ENCODE data around the gene PTTG1. TPM values are rescaled to one million over a fixed set of nuclear protein-coding genes. Genes with fewer than 3 reads are reported as not detected.
A peak's percentile ranks its signal among the peaks of the same experiment; 100 is the strongest.

The PTTG1 gene
- total RNA-seq, 4 donors from 2014 or later, result 31.7 to 98.9 (median 49.9) TPM

DNA sequence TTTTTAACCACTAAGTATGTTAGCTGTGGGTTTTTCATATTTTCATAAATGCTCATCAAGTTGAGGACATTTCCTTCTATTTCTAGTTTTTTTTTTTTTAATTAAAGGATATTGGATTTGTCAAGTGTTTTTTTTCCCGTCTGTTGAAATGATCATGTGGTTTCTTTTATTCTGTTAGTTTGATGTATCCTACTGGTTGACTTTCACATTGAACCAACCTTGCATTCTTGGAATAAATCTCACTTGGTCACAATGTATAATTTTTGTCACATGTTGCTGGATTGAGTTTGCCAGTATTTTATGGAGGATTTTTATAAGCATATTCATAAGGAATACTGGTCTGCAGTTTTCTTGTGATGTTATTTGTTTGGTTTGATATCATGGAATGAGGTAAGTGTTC, 34.2 kb upstream of the PTTG1 start:
- no peaks in the 10 kb centered on the region for H3K36me3 ChIP-seq
- H3K27ac ChIP-seq, result no peak overlapping the region
- peaks cover 6% of the 10 kb centered on the region for H3K9me3 ChIP-seq
- TF ChIP-seq, protein P1, sequence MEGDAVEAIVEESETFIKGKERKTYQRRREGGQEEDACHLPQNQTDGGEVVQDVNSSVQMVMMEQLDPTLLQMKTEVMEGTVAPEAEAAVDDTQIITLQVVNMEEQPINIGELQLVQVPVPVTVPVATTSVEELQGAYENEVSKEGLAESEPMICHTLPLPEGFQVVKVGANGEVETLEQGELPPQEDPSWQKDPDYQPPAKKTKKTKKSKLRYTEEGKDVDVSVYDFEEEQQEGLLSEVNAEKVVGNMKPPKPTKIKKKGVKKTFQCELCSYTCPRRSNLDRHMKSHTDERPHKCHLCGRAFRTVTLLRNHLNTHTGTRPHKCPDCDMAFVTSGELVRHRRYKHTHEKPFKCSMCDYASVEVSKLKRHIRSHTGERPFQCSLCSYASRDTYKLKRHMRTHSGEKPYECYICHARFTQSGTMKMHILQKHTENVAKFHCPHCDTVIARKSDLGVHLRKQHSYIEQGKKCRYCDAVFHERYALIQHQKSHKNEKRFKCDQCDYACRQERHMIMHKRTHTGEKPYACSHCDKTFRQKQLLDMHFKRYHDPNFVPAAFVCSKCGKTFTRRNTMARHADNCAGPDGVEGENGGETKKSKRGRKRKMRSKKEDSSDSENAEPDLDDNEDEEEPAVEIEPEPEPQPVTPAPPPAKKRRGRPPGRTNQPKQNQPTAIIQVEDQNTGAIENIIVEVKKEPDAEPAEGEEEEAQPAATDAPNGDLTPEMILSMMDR (IDR thresholded peaks at IDR 0.05), result no peak
- no peak for TF ChIP-seq EP300 (IDR thresholded peaks at IDR 0.05)
- no peak for TF ChIP-seq POLR2AphosphoS5 (IDR thresholded peaks at IDR 0.05)
- no peak for TF ChIP-seq POLR2A (IDR thresholded peaks at IDR 0.05)
- no peak overlapping the region for H3K4me3 ChIP-seq
- H3K27me3 ChIP-seq, result no peaks in the 10 kb centered on the region
- 100% methylated on average over 1 of the region's 1 CpG for WGBS
- DNase-seq (ENCODE audit: low spot score in 2 of 2), result no peak
- H3K4me1 ChIP-seq, result no peaks in the 10 kb centered on the region

GRCh38 chr5:160390787-160391696, 30.6 kb upstream of the PTTG1 start:
- no peak overlapping the region for H3K4me3 ChIP-seq

GRCh38 chr5:160395111-160395510, 26.5 kb upstream of the PTTG1 start:
- no peak for TF ChIP-seq POLR2AphosphoS5 (IDR thresholded peaks at IDR 0.05)
- TF ChIP-seq, protein P1 (IDR thresholded peaks at IDR 0.05), result no peak
- TF ChIP-seq POLR2A (IDR thresholded peaks at IDR 0.05), result no peak
- TF ChIP-seq EP300 (IDR thresholded peaks at IDR 0.05), result no peak
- 83% methylated on average over 7 of the region's 7 CpGs for WGBS
- no peaks in the 10 kb centered on the region for H3K27me3 ChIP-seq
- H3K4me3 ChIP-seq, result no peak overlapping the region
- no peak for DNase-seq (ENCODE audit: low spot score in 2 of 2)
- no peaks in the 10 kb centered on the region for H3K9me3 ChIP-seq
- H3K4me1 ChIP-seq, result peaks cover 13% of the 10 kb centered on the region
- H3K27ac ChIP-seq, result no peak overlapping the region
- H3K36me3 ChIP-seq, result no peaks in the 10 kb centered on the region

More at GRCh38 chr5:160390787-160391696, 30.6 kb upstream of the PTTG1 start:
- WGBS, result 72% methylated on average over 8 of the region's 8 CpGs
- TF ChIP-seq, protein P1 (IDR thresholded peaks at IDR 0.05), result peak; percentile 1 to 34
- TF ChIP-seq POLR2A (IDR thresholded peaks at IDR 0.05), result no peak
- Histone ChIP-seq H3K27me3 (no peaks in the 10 kb centered on the region), H3K27ac (no peak overlapping the region), H3K36me3 (no peaks in the 10 kb centered on the region), H3K4me1 (no peaks in the 10 kb centered on the region), H3K9me3 (peaks cover 6% of the 10 kb centered on the region)
- no peak for DNase-seq (ENCODE audit: low spot score in 2 of 2)

DNA sequence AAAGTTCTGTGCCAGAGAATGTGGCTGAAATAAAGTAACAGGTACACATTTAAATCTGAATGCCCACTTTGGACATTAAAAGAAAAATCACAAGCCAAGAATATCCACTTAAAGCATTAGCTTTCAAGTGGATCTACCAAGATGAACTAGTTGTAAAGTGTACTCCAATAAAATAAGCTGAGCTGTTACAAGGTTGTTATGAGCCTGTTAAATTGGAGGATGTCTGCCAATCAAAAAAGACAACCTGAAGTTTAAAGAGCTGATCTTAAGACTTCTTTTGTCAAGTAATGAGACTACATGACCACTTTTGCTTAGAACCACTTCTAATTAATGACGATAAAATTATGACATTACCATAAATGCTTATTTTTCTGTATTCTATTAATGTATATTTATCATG, 24.2 kb upstream of the PTTG1 start:
- 92% methylated on average over 1 of the region's 1 CpG for WGBS
- H3K27ac ChIP-seq, result no peak overlapping the region
- H3K27me3 ChIP-seq, result no peaks in the 10 kb centered on the region
- DNase-seq (ENCODE audit: low spot score in 2 of 2), result no peak
- H3K9me3 ChIP-seq, result no peaks in the 10 kb centered on the region
- peaks cover 18% of the 10 kb centered on the region for H3K4me1 ChIP-seq
- H3K4me3 ChIP-seq, result no peak overlapping the region
- peaks cover 11% of the 10 kb centered on the region for H3K36me3 ChIP-seq
- TF ChIP-seq POLR2A (IDR thresholded peaks at IDR 0.05) (no peak), EP300 (IDR thresholded peaks at IDR 0.05) (no peak), POLR2AphosphoS5 (IDR thresholded peaks at IDR 0.05) (no peak)
- TF ChIP-seq, protein P1 (IDR thresholded peaks at IDR 0.05), result no peak

DNA sequence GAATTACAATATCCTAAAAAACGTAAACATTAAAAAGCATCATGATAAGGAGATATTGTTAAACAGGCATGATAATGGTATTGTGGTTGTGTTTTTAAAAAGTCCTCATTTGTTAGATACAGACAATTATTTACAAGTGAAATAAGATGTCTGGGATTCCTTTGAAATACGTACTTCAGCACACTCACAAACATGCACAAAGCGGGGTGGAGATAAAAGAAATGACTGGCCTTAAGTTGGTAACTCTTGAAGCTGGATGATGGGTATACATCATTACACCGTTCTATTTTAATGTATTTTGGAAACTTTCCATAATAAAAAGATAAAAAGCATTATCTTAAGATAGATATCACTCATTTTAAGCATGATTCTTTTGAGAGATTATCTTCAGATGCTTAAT, 22.8 kb upstream of the PTTG1 start:
- TF ChIP-seq POLR2A (IDR thresholded peaks at IDR 0.05), result no peak
- TF ChIP-seq, protein P1 (IDR thresholded peaks at IDR 0.05), result no peak
- TF ChIP-seq EP300 (IDR thresholded peaks at IDR 0.05), result no peak
- no peak for TF ChIP-seq POLR2AphosphoS5 (IDR thresholded peaks at IDR 0.05)
- Histone ChIP-seq H3K4me3 (peak overlapping the region; percentile 74), H3K4me1 (peaks cover 18% of the 10 kb centered on the region), H3K36me3 (peaks cover 24% of the 10 kb centered on the region), H3K27ac (no peak overlapping the region), H3K9me3 (no peaks in the 10 kb centered on the region), H3K27me3 (no peaks in the 10 kb centered on the region)
- DNase-seq (ENCODE audit: low spot score in 2 of 2), result no peak
- 39% methylated on average over 4 of the region's 4 CpGs for WGBS
